NCI-H1048 (cell line): ENCODE measurements around the gene STAC3.

ENCODE experiments used
- DNase-seq: peaks from one replicate; lab custom pipeline; 2025; lab: John Stamatoyannopoulos, UW

Gene STAC3

GRCh38 chr12:57254506-57255280 lies 3.7 kb upstream of the STAC3 start:
- DNase-seq: no peak

- DNase-seq: no peak
These were observed 446 bp downstream of the STAC3 start for GRCh38 chr12:57250541-57250940.

GRCh38 chr12:57248934-57249742 lies 1.8 kb downstream of the STAC3 start:
- no peak for DNase-seq

GRCh38 chr12:57247041-57247440 lies 3.9 kb downstream of the STAC3 start:
- no peak for DNase-seq

- no peak for DNase-seq
These were observed 6.7 kb downstream of the STAC3 start for GRCh38 chr12:57244312-57244696.

- peak; percentile 70 for DNase-seq
These were observed 7.3 kb downstream of the STAC3 start for GRCh38 chr12:57243521-57244311.

GRCh38 chr12:57242691-57243454 lies 8.1 kb downstream of the STAC3 start:
- peak; percentile 80 for DNase-seq

- peak; percentile 62 for DNase-seq
These were observed 8.7 kb downstream of the STAC3 start for GRCh38 chr12:57242329-57242690.

- no peak for DNase-seq
These were observed 9.3 kb downstream of the STAC3 start for GRCh38 chr12:57241402-57242310.

- DNase-seq: no peak
These were observed 10.0 kb downstream of the STAC3 start for GRCh38 chr12:57240926-57241401.

GRCh38 chr12:57240066-57240921 lies 10.7 kb downstream of the STAC3 start:
- DNase-seq: peak; percentile 73

GRCh38 chr12:57239587-57240065 lies 11.4 kb downstream of the STAC3 start:
- DNase-seq: no peak

GRCh38 chr12:57238854-57239554 lies 12.0 kb downstream of the STAC3 start:
- DNase-seq: peak; percentile 63

GRCh38 chr12:57237932-57238853 lies 12.8 kb downstream of the STAC3 start:
- no peak for DNase-seq

GRCh38 chr12:57237596-57237931 lies 13.4 kb downstream of the STAC3 start:
- DNase-seq: no peak

- DNase-seq: no peak
These were observed 13.9 kb downstream of the STAC3 start for GRCh38 chr12:57236925-57237595.

- no peak for DNase-seq
These were observed 14.6 kb downstream of the STAC3 start for GRCh38 chr12:57236201-57236924.
